ENCODE measurements around the gene MAD2L1BP. TPM values are rescaled to one million over a fixed set of nuclear protein-coding genes. Genes with fewer than 3 reads are reported as not detected.

The MAD2L1BP gene
- polyA plus RNA-seq, 1 of the 3 experiments (the other 2 are of a cell fraction): 30.9 TPM

DNA sequence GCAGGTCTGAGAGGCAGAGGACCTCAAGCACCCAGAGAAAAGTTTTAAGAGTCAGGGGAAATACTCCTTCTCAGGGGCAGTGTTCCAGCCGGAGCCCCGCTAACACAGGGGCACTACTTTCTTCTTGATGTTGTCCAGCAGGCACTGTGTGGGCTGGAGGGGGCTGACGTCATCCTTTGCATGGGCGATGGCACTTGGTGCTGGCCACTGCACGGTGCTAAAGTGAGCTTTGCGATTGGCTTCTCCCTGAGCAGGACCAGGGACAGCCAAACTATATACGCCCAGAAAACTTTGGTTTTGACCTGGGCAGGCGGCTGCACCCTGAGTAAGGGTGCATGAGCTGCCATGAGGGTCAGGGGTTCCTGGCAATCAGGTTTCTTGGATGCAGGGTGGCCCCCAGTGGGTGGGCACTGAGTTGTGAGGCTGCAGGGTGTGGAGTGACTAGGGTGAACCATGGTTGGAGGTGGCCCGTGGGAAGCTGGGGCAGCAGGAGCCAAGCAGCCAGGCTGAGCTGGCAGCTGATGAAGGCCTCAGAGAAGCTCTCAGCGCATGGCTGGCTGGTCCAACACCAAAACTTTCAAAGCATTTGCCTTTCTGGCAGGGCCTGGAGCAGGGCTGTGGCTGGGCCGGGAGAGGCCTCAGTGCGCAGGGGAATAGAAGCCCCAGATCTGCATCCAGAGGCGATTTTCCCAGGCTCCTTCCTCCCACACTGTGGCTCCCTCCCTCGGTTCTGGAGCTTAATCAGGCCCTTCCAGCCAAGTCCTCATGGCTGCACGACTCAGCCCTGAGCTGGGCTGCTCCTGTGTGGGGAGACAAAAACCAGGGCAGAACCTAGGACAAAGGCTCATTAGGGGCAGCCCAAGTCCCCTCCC lies 33.6 kb downstream of the MAD2L1BP start:
- Histone ChIP-seq H3K4me1 (ENCODE audit: control insufficient read depth in 1 of 2, insufficient read depth in 2 of 2, low read depth in 1 of 2, low read length in 1 of 2) (peaks cover 0 to 29% of the 10 kb centered on the region in 2 experiments; a peak in 1 of 4 replicates), H4K20me1 (ENCODE audit: insufficient read depth) (no peaks in the 10 kb centered on the region), H3K4me3 (ENCODE audit: low read depth in 2 of 2, low read length in 1 of 2) (no peak overlapping the region), H3K36me3 (replicated peaks in 1 of 2; ENCODE audit: control insufficient read depth in 1 of 2, insufficient read depth in 2 of 2, low read length in 1 of 2) (peaks cover 0 to 30% of the 10 kb centered on the region in 2 experiments), H3K9me2 (no peaks in the 10 kb centered on the region), H3F3A (replicated peaks; ENCODE audit: insufficient read depth) (peaks cover 13% of the 10 kb centered on the region), H3K79me2 (ENCODE audit: insufficient read depth) (no peaks in the 10 kb centered on the region), H3K9me3 (no peaks in the 10 kb centered on the region), H2AFZ (ENCODE audit: low read depth) (no peak overlapping the region), H3K9ac (no peak overlapping the region), H3K4me2 (no peak overlapping the region), H3K27ac (ENCODE audit: low read depth in 2 of 2, low read length in 1 of 2) (peak overlapping the region in 1 of 2 experiments; percentile 51; a peak in 1 of 4 replicates), H3K27me3 (ENCODE audit: insufficient read depth) (no peaks in the 10 kb centered on the region)
- ChIA-PET CTCF (interaction anchor here (0.8 to 7.2 kb wide), 12 partner anchors 9 to 644 kb away, joined by 3 to 118 read pairs (median 4); partner anchors contain the start of genes AARS2 and VEGFA), POLR2A (interaction anchor here (0.6 to 6.3 kb wide), 5 partner anchors 13 to 463 kb away, joined by 3 to 33 read pairs (median 4); partner anchors contain the start of gene VEGFA)
- DNase-seq: peak; percentile 46
- WGBS (ENCODE audit: low lambda C conversion rate): 75% methylated on average over 15 of the region's 15 CpGs
- TF ChIP-seq, protein P1, sequence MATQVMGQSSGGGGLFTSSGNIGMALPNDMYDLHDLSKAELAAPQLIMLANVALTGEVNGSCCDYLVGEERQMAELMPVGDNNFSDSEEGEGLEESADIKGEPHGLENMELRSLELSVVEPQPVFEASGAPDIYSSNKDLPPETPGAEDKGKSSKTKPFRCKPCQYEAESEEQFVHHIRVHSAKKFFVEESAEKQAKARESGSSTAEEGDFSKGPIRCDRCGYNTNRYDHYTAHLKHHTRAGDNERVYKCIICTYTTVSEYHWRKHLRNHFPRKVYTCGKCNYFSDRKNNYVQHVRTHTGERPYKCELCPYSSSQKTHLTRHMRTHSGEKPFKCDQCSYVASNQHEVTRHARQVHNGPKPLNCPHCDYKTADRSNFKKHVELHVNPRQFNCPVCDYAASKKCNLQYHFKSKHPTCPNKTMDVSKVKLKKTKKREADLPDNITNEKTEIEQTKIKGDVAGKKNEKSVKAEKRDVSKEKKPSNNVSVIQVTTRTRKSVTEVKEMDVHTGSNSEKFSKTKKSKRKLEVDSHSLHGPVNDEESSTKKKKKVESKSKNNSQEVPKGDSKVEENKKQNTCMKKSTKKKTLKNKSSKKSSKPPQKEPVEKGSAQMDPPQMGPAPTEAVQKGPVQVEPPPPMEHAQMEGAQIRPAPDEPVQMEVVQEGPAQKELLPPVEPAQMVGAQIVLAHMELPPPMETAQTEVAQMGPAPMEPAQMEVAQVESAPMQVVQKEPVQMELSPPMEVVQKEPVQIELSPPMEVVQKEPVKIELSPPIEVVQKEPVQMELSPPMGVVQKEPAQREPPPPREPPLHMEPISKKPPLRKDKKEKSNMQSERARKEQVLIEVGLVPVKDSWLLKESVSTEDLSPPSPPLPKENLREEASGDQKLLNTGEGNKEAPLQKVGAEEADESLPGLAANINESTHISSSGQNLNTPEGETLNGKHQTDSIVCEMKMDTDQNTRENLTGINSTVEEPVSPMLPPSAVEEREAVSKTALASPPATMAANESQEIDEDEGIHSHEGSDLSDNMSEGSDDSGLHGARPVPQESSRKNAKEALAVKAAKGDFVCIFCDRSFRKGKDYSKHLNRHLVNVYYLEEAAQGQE (IDR thresholded peaks at IDR 0.05; ENCODE audit: low read depth, low read length): peak; percentile 74; the same call in 1 of the 2 replicates
- TF ChIP-seq TCF12 (IDR thresholded peaks at IDR 0.05): no peak

GRCh38 chr6:43669922-43670622 lies 34.4 kb downstream of the MAD2L1BP start:
- Histone ChIP-seq H3K27me3 (ENCODE audit: insufficient read depth) (no peaks in the 10 kb centered on the region), H3F3A (replicated peaks; ENCODE audit: insufficient read depth) (peaks cover 13% of the 10 kb centered on the region), H4K20me1 (ENCODE audit: insufficient read depth) (no peaks in the 10 kb centered on the region), H3K9ac (no peak overlapping the region), H3K9me2 (no peaks in the 10 kb centered on the region), H3K27ac (ENCODE audit: low read depth in 2 of 2, low read length in 1 of 2) (no peak overlapping the region; a peak in 1 of 4 replicates), H2AFZ (ENCODE audit: low read depth) (no peak overlapping the region), H3K36me3 (replicated peaks in 1 of 2; ENCODE audit: control insufficient read depth in 1 of 2, insufficient read depth in 2 of 2, low read length in 1 of 2) (peaks cover 0 to 37% of the 10 kb centered on the region in 2 experiments), H3K9me3 (no peaks in the 10 kb centered on the region), H3K4me2 (no peak overlapping the region), H3K4me3 (ENCODE audit: low read depth in 2 of 2, low read length in 1 of 2) (no peak overlapping the region), H3K4me1 (ENCODE audit: control insufficient read depth in 1 of 2, insufficient read depth in 2 of 2, low read depth in 1 of 2, low read length in 1 of 2) (peaks cover 0 to 29% of the 10 kb centered on the region in 2 experiments; a peak in 1 of 4 replicates), H3K79me2 (ENCODE audit: insufficient read depth) (no peaks in the 10 kb centered on the region)
- ChIA-PET CTCF (interaction anchor here (0.8 to 7.2 kb wide), 9 partner anchors 8 to 643 kb away, joined by 3 to 118 read pairs (median 7); partner anchors contain the start of genes AARS2 and VEGFA), POLR2A (interaction anchor here (0.6 to 6.3 kb wide), 4 partner anchors 12 to 409 kb away, joined by 3 to 33 read pairs (median 4); partner anchors contain the start of gene VEGFA)
- TF ChIP-seq NRF1 (IDR thresholded peaks at IDR 0.05; ENCODE audit: low read depth, low read length) (no peak), GATA2 (CRISPR knock-in tag; IDR thresholded peaks at IDR 0.05) (no peak), NFIC (IDR thresholded peaks at IDR 0.05; ENCODE audit: borderline replicate concordance) (no peak), MEF2A (IDR thresholded peaks at IDR 0.05; ENCODE audit: borderline replicate concordance, low read depth) (no peak), GABPA (IDR thresholded peaks at IDR 0.05; ENCODE audit: low read depth) (no peak), FOSL2 (IDR thresholded peaks at IDR 0.05; ENCODE audit: borderline replicate concordance, low read depth) (no peak)
- TF ChIP-seq, protein P1 (IDR thresholded peaks at IDR 0.05; ENCODE audit: low read depth, low read length): no peak
- TF ChIP-seq, protein P2, sequence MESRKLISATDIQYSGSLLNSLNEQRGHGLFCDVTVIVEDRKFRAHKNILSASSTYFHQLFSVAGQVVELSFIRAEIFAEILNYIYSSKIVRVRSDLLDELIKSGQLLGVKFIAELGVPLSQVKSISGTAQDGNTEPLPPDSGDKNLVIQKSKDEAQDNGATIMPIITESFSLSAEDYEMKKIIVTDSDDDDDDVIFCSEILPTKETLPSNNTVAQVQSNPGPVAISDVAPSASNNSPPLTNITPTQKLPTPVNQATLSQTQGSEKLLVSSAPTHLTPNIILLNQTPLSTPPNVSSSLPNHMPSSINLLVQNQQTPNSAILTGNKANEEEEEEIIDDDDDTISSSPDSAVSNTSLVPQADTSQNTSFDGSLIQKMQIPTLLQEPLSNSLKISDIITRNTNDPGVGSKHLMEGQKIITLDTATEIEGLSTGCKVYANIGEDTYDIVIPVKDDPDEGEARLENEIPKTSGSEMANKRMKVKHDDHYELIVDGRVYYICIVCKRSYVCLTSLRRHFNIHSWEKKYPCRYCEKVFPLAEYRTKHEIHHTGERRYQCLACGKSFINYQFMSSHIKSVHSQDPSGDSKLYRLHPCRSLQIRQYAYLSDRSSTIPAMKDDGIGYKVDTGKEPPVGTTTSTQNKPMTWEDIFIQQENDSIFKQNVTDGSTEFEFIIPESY (IDR thresholded peaks at IDR 0.05; ENCODE audit: borderline replicate concordance, low read depth): no peak
- WGBS (ENCODE audit: low lambda C conversion rate): 97% methylated on average over 6 of the region's 6 CpGs
- DNase-seq: no peak

Measured in SK-N-SH (cell line).